DMS79 treated with DMSO at 0.1 percent for 48 hours (cell line): Measurements from ENCODE around the gene VEPH1.
"Not testable (repeated sequence)": the region's sequence is repeated elsewhere in the genome, so short reads cannot be mapped to it uniquely, and the experiment has no call there.

ENCODE experiments used
- DNase-seq: peaks from one replicate; lab custom pipeline; 2025; lab: John Stamatoyannopoulos, UW

The VEPH1 gene

DNA sequence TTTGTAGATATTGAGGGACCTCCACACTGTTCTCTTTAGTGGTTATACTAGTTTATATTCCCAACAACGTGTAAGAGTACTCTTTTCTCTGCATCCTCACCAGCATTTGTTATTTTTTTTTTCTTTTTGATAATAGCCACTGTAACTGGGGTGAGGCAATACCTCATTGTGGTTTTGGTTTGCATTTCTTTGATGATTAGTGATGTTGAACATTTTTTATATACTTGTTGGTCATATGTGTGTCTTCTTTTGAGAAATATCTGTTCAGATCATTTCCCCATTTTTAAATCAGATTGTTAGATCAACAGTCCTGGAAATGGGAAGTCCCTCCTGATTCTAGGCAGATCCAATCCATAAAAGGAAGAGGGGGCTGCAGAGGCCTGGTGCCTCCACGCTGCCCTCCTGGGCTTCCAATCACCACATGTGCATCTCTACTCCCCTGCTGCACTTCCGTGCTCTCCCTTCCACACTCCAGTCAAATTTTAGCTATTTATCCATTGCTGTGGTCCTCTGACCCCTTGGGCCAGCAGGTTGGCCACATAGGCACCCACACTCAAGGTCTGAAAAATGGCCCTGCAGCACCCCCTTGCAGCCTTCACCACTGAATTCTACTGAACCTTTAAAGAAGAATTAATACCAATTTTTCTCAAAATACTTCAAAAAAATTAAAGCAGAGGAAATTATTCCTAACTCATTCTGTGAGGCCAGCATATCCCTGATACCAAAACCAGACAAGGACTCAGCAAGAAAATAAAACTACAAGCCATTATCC lies 154.7 kb downstream of the VEPH1 start:
- not testable (repeated sequence) for DNase-seq

DNA sequence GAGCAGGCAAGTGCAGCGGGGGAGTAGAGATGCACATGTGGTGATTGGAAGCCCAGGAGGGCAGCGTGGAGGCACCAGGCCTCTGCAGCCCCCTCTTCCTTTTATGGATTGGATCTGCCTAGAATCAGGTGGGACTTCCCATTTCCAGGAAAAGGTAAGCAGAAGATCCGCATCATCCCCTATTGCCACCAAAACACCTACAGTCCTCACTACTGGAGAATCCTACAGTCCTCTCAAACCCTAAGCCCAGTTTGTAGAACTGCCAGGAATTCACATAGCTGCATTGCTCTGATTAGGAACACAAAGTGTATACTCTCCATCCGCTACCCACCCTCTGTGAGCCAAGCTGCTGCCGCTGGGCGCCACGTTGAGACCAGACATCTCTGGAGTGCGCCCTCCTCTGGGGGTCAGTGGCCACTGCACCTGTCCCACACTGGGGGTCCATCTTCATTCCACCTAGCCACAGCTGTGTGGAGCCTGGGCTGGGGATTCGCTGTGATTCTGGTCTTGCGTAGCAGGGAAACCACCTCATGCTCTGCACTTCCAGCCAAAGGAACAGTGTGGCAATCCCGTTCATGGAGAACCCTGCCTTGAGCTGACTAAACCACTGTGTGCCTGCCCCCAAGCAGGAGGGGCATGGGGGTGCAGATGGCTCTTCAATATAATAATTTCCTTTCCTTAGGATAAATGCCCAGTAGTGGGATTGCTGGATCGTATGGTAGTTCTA lies 155.5 kb downstream of the VEPH1 start:
- DNase-seq: no peak

DNA sequence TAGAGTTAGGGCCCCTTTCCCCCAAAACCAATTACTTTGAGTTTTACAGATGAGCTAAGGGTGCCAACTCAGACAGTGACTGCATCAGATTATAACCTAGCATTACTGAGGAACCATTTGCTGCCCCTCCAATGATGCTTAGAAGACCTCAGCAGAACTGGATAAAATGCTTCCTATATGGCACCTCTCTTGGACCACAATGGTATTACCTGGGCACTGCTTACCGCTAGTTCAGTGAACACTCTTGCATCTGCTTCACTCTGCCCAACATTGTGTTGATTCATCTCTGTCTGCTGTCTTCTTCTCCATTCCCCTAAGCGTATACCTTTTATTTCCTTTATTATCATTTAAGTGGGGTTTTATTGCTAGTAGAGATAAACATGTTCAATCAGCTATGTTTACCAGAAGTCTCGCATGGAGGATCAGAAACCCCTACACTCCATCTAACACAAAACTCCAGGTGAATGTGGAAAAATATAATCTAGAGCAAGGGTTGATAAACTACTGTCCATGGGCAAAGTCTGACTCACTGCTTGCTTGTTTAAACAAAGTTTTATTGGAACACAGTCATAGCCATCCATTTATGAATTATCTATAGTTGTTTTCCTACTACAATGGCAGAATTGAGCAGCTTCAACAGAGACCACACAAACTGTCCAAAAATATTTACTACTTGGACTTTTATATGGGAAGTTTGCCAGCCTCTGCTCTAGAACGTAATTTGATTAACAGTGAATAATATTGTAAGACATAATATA lies 166.8 kb downstream of the VEPH1 start:
- no peak for DNase-seq

DNA sequence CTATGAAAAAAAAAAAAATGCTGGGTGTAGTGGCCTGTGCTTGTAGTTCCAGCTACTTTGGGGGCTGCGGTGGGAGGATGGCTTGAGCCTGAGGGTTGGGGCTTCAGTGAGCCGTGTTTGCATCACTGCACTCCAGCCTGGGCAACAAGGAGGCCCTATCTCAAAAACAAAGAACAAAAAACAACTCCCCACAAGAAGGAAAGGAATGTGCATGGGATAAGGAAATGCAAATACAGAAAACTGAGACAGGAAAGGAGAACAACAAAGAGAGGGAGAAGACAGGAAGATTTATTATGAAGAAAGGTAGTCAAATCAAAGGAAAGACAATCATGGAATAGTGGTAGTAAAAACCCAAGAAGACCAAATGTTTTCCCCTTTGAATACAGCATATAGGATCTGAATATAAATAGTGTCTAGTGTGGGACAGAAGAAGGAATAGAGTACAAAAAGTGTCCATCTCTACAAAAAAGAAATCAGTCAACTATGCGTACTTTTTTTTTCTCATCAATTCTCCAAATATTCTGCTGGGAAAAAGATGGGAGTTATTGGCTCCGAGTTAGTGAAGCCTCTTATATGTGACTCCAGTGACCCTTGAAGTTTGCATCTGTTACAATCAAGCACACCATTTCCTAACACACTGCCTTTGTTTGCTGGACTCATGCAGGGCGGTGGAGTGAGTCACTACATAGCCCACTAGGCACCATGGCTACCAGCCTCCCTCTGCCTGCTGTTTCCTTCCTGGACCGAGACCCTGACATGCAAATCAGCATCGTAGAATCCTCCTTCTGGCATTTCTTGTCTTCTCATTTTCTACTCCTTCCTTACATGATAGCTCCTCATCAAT lies 167.8 kb downstream of the VEPH1 start:
- DNase-seq: no peak

DNA sequence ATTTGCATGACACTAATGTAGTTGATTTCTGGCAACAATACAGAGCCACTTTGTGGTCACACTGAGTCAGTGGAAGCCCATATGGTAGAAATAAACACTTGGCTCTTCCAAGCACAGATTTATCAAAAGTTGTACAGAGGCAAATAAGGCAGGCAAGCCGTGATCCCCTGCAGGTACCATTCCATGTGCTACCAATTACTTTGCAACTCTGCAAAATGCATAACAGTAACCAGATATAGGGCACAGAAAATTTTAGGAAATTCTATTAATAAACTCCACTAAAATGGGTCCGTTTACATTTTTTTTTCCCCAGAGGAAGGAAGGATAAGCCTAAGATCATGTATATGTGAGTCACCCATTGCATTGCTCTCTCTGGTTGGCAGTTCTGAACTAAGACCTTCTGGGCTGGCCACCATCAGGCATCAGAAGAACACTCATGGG lies 169.6 kb downstream of the VEPH1 start:
- DNase-seq: no peak

GRCh38 chr3:157330206-157330605 lies 173.0 kb downstream of the VEPH1 start:
- DNase-seq: no peak

- DNase-seq: no peak
These were observed 173.7 kb downstream of the VEPH1 start for GRCh38 chr3:157329551-157329950.

DNA sequence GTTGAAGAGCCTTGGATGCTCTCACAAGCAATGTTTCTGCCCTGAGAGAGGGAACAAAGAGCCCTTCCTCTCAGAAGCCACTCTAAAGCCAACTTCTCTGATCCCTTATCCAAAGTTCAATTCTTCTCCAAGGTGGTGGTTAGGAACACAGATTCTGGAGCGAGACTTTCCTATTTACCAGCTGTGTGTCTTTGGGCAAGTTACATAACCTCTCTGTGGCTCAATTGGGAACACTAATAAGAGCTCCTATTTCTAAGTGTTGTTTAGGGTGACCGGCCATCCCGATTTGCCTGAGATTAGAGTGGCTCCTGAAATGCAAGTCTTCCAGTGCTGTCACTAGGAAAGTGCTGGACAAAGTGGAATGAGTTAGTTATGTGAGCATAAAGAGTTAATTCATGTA lies 175.4 kb downstream of the VEPH1 start:
- no peak for DNase-seq

- DNase-seq: no peak
These were observed 176.2 kb downstream of the VEPH1 start for GRCh38 chr3:157327018-157327417.

DNA sequence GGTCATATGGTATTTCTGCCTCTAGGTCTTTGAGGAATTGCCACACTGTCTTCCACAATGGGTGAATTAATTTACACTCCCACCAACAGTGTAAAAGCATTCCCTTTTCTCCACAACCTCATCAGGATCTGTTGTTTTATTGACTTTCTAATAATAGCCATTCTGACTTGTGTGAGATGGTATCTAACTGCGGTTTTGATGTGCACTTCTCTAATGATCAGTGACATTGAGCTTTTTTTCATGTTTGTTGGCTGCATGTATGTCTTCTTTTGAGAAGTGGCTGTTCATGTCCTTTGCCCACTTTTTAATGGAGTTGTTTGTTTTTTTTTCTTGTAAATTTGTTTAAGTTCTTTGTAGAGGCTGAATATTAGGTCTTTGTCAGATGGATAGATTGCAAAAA lies 178.3 kb downstream of the VEPH1 start:
- DNase-seq: not testable (repeated sequence)

- DNase-seq: no peak
These were observed 179.9 kb downstream of the VEPH1 start for GRCh38 chr3:157323360-157323759.

DNA sequence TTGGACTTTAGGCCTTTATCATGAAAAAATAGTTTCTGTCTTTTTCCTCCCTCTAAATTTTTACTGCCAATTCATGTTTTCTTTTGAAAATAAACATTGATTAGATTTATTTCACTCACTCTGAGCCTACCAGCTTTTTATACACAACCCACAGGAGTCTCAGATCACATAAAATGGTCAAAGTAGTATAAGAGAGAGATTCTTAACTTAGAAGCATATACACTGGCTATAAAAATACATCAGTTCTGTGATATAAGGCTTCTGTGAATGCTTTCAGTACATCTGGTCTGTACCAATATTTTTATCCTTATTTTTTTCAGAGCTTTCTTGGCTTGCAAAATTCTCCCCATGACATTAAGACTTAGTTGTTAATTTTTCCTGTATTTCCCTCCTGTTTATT lies 183.5 kb downstream of the VEPH1 start:
- no peak for DNase-seq

DNA sequence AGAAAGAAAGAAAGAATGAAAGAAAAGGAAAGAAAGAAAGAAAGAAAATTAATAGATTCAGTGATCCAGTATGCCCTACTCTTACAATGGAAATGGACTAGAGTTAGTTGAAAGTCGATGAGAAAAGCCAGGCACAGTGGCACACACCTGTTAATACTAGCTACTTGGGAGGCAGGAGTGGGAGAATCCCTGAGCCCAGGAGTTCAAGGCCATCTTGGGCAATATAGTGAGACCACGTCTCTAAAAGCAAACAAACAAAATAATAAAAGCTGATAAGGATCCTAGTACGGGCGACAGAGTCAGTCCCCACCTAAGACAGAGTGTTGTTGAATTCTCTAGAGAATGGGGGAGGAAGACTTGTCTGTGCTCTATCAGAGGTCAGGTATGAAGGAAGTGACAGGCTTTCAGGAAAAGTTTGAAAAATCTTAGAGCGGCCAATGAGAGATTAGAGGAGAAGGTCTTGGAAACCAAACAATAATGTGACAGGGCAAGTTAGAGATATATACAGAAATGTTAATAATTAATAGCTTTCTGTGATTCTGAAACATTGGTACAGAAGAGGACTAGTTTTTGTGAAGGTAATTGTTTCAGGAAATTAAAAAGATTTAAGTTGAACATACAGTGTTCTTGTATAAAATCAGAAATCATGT lies 184.5 kb downstream of the VEPH1 start:
- DNase-seq: no peak

DNA sequence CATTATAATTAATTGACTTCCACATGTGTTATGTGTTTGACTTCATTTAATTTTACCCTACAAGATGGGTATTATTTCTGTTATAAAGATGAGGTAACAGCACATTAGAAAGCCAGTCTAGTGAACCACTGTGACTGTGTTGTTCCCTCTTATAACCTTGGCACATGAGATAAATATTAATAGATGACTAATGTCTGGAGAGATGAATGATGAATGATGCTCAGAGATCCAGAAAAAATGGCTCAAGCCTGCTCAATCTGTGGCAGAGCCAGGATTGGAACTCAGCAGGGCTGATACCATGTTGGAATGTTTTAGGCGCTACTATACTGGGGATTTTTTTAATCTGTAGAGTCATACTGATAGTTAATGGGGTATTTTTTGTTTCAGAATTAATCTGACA lies 185.3 kb downstream of the VEPH1 start:
- no peak for DNase-seq

GRCh38 chr3:157313186-157313585 lies 190.0 kb downstream of the VEPH1 start:
- no peak for DNase-seq

DNA sequence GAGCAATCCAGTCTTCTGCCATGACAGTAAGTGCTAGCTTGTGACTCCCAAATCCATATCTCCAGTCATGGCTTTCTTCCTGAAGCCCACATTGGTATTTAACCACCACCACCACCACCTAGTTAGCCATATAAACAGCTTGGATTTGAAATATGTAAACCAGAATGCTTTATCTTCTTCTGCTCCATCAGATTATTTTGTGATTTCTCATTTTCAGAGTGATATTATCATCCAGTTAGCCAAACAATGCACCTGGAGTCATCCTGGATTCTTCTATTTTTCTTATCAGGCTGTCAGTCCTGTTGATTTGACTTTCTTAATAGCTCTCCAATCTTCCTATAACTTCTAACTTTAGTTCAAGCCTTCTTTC lies 190.9 kb downstream of the VEPH1 start:
- no peak for DNase-seq

DNA sequence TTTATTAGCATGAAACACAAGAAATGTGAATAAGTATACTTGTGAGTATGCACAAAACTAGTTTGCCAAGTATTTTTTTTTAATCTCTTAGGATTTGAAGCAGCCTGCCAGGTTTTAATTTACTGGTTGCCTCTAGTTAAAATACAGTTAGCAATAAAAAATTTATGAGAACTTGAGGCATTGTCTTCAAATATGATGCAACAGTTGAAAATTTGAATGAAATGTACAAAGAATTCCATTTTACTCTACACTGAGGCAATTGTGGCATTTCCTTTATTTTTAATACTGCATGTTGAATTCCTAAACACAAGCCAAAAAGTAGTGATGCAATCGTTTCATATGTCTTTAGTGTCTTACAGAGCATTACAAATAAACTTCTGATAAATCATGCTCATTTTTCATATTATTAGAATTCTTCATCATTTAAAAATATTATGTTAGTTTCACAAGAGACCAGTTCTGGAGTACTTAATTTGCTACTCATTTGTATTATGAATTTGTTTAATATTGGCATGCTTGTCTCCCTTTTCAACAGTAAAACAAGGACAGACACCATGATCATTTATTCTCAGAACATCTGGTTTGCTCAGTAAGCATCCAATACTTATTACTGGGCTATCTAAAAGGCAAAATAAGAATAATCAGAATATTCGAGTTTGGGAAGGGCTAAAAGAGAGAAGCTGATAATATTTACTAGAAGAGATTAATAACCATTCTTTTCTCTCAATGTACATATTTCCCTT lies 191.4 kb downstream of the VEPH1 start:
- no peak for DNase-seq

- DNase-seq: no peak
These were observed 192.7 kb downstream of the VEPH1 start for GRCh38 chr3:157310329-157311052.

DNA sequence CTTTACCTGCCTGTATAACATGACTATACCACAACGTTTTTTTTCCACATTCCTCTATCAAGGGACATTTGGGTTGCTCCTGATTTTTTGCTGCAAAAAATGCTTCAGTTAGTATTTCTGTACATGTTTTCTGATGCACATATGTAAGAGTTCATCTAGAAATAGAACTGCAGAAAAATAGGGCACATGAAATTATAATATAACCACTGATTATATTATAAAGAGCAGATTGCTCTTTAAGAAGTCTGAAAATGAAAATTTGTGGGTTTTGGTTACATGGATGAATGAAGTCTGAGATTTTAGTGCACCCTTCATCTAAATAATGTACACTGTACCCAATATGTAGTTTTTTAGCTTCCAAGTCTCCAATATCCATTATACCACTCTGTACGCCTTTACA lies 196.7 kb downstream of the VEPH1 start:
- no peak for DNase-seq

DNA sequence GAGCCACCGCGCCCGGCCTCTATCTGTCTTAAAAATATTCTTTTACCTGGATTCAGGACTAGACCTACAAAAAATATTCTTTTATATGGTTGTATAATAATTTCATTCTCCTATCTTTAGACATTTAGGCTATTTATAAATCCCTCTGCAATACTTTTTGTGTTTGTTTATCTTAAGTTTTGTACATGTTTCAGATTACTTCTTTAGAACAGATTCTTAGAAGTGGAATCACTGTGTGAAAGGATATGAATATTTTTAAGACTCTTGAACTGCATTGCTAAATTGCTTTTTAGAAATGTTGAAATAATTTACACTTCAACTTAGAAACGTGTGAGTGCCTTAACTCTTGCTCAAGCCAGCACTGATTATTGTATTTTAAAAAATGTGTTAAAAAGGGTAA lies 197.8 kb downstream of the VEPH1 start:
- DNase-seq: no peak
